CD4-positive, alpha-beta T cell (primary cell): ENCODE measurements around the gene LRP2. TPM values are rescaled to one million over a fixed set of nuclear protein-coding genes. Genes with fewer than 3 reads are reported as not detected.

Experiments used
- ATAC-seq: fragments of 200-7000 bp; cut with Tn5 transposase; one replicate; pipeline ENCODE4 v1.10.0; 2022; ENCODE audit warnings: mild to moderate bottlenecking; ENCODE audit not compliant: poor library complexity
- CTCF ChIA-PET: fragments of 350-600 bp; sonication (Branson Sonifier 250); formaldehyde crosslinking; loops from one replicate; lab custom pipeline; 2021; ENCODE audit warnings: antibody characterized with exemption, inconsistent platforms; lab: Charles Lee
- POLR2A ChIA-PET: fragments of 350-600 bp; sonication (Branson Sonifier 250); formaldehyde crosslinking; loops from one replicate; lab custom pipeline; 2021; ENCODE audit warnings: antibody characterized with exemption, inconsistent platforms; lab: Charles Lee
- DNase-seq, 14 experiments: peaks; one replicate each; pipeline ENCODE4 v3.0.0-alpha.2; 2013 to 2020; ENCODE audit warnings: mixed read lengths in 2 of 14
- H3K27ac ChIP-seq, 2 donors: one replicate each; pipeline versions ENCODE4 v1.5.1 to v1.7.0; 2013; ENCODE audit warnings: low read length in 2 of 2, low read depth in 1 of 2, mild to moderate bottlenecking in 1 of 2
- H3K27me3 ChIP-seq, 2 experiments: 1 replicate in 1 of 2; 2 replicates in 1 of 2; pipeline versions ENCODE4 v1.6.1 to v1.7.0; 2013; ENCODE audit warnings: low read length in 2 of 2, control low read depth in 1 of 2, mild to moderate bottlenecking in 1 of 2, moderate library complexity in 1 of 2; ENCODE audit not compliant: insufficient read depth in 2 of 2, control insufficient read depth in 1 of 2
- H3K36me3 ChIP-seq: one replicate; pipeline ENCODE4 v1.6.1; 2013; ENCODE audit warnings: low read length, control low read depth; ENCODE audit not compliant: insufficient read depth
- H3K4me1 ChIP-seq: one replicate; pipeline ENCODE4 v1.6.1; 2013; ENCODE audit warnings: low read length, control low read depth; ENCODE audit not compliant: insufficient read depth
- H3K4me3 ChIP-seq: one replicate; pipeline ENCODE4 v1.5.1; 2013; ENCODE audit warnings: mild to moderate bottlenecking, low read length, moderate library complexity
- H3K9me3 ChIP-seq, 2 experiments: 1 replicate in 1 of 2; 2 replicates in 1 of 2; pipeline versions ENCODE4 v1.6.1 to v1.7.0; 2013; ENCODE audit warnings: low read length in 2 of 2, mild to moderate bottlenecking in 2 of 2, control low read depth in 1 of 2, moderate library complexity in 1 of 2; ENCODE audit not compliant: control insufficient read depth in 1 of 2, insufficient read depth in 1 of 2
- H3K27ac Mint-ChIP-seq: one replicate; pipeline ENCODE4 v1.8.0; 2020; ENCODE audit warnings: mixed read lengths
- H3K27me3 Mint-ChIP-seq: one replicate; pipeline ENCODE4 v1.8.0; 2021; ENCODE audit warnings: mixed read lengths
- H3K36me3 Mint-ChIP-seq: one replicate; pipeline ENCODE4 v1.8.0; 2021; ENCODE audit warnings: low read depth, mixed read lengths
- H3K4me1 Mint-ChIP-seq: one replicate; pipeline ENCODE4 v1.8.0; 2021; ENCODE audit warnings: low read depth, mixed read lengths
- H3K4me3 Mint-ChIP-seq: one replicate; pipeline ENCODE4 v1.8.0; 2020; ENCODE audit warnings: mild to moderate bottlenecking, mixed read lengths
- H3K9me3 Mint-ChIP-seq: one replicate; pipeline ENCODE4 v1.8.0; 2020; ENCODE audit warnings: mixed read lengths
- intact Hi-C, 2 experiments: fragments of 100-400 bp; cut with DNase I in 1 of 2; cut with micrococcal nuclease in 1 of 2; formaldehyde crosslinking; loops; one replicate each; pipeline versions ENCODE4 v1.15.1 to v1.9.0; 2023 to 2025; cut with DNase I, micrococcal nuclease
- total RNA-seq, 174 experiments: library from RNA in 2 of 174; stranded (reverse) in 2 of 174; gene quantifications; one replicate each; pipeline ENCODE4 v1.2.3 and lab custom pipeline; 2021 to 2026
- TF ChIP-seq, protein P1 (sequence below): fragments of 200-600 bp; IDR thresholded peaks from one replicate; pipeline ENCODE4 v1.8.0; 2022; ENCODE audit warnings: antibody characterized with exemption, mild to moderate bottlenecking

LRP2 gene
- total RNA-seq, 2 experiments from 2014 or later, result 0.03 TPM; not detected in 1

DNA sequence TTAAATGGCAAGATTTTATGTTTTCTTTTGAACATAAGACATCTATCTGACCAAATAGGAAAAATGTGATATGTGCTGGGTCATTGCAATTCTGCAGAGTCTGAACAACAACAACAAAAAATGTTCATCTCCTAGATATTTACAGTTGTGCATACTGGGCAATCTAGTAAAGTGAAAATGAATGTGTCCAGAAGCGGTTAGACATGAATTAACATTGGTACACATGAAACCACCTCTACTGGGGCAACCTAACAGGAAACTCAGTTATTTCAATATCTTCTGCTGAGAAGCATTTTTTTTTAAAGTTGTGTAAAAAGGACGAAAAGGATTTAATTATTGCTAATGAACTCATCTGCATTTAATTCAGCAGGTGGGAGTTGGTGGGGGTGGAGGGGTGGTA is 216.1 kb downstream of the LRP2 start:
- peaks cover 6% of the 10 kb centered on the region for H3K4me1 ChIP-seq
- no peak for DNase-seq
- TF ChIP-seq, protein P1, sequence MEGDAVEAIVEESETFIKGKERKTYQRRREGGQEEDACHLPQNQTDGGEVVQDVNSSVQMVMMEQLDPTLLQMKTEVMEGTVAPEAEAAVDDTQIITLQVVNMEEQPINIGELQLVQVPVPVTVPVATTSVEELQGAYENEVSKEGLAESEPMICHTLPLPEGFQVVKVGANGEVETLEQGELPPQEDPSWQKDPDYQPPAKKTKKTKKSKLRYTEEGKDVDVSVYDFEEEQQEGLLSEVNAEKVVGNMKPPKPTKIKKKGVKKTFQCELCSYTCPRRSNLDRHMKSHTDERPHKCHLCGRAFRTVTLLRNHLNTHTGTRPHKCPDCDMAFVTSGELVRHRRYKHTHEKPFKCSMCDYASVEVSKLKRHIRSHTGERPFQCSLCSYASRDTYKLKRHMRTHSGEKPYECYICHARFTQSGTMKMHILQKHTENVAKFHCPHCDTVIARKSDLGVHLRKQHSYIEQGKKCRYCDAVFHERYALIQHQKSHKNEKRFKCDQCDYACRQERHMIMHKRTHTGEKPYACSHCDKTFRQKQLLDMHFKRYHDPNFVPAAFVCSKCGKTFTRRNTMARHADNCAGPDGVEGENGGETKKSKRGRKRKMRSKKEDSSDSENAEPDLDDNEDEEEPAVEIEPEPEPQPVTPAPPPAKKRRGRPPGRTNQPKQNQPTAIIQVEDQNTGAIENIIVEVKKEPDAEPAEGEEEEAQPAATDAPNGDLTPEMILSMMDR, result no peak
- H3K36me3 ChIP-seq, result no peaks in the 10 kb centered on the region
- H3K9me3 Mint-ChIP-seq, result no peaks in the 10 kb centered on the region
- H3K4me3 Mint-ChIP-seq, result no peak overlapping the region
- ChIA-PET POLR2A (no interaction called here), CTCF (interaction anchor here (0.8 kb wide), 1 partner anchor 36 kb away, joined by 3 read pairs; no protein-coding TSS in a partner anchor)
- no peak for ATAC-seq
- no peaks in the 10 kb centered on the region for H3K36me3 Mint-ChIP-seq
- intact Hi-C loops, result no loop called here
- no peaks in the 10 kb centered on the region for H3K4me1 Mint-ChIP-seq
- no peaks in the 10 kb centered on the region for H3K27me3 Mint-ChIP-seq
- no peaks in the 10 kb centered on the region for H3K9me3 ChIP-seq
- no peak overlapping the region for H3K4me3 ChIP-seq
- H3K27ac ChIP-seq, result no peak overlapping the region
- H3K27me3 ChIP-seq, result no peaks in the 10 kb centered on the region
- no peak overlapping the region for H3K27ac Mint-ChIP-seq

DNA sequence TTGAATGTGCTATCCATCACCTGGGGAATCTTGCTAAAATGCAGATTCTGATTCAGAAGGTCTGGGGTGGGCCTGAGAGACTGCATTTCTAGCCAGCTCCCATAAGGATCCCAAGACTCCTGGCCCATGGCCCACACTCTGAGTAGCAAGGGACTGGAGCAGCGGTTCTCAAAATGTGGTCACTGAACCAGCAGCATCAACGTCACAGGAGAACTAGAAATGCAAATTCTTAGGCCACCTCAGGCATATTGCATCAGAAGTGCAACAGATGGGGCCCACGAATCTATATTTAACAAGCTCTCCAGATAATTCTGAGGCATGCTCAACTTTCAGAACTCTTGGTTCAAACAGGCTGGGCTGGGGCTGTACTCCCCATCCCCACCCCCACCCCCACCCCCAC is 218.3 kb downstream of the LRP2 start:
- peaks cover 6% of the 10 kb centered on the region for H3K4me1 ChIP-seq
- Mint-ChIP-seq H3K4me1 (no peaks in the 10 kb centered on the region), H3K27ac (no peak overlapping the region), H3K36me3 (no peaks in the 10 kb centered on the region), H3K4me3 (no peak overlapping the region), H3K9me3 (no peaks in the 10 kb centered on the region), H3K27me3 (no peaks in the 10 kb centered on the region)
- TF ChIP-seq, protein P1, result no peak
- no peaks in the 10 kb centered on the region for H3K9me3 ChIP-seq
- POLR2A ChIA-PET, result no interaction called here
- CTCF ChIA-PET, result interaction anchor here (1.7 kb wide), 1 partner anchor 35 kb away, joined by 8 read pairs; no protein-coding TSS in a partner anchor
- no peak for DNase-seq
- H3K4me3 ChIP-seq, result no peak overlapping the region
- no peaks in the 10 kb centered on the region for H3K27me3 ChIP-seq
- ATAC-seq, result no peak
- no peaks in the 10 kb centered on the region for H3K36me3 ChIP-seq
- H3K27ac ChIP-seq, result no peak overlapping the region
- intact Hi-C loops, result no loop called here

DNA sequence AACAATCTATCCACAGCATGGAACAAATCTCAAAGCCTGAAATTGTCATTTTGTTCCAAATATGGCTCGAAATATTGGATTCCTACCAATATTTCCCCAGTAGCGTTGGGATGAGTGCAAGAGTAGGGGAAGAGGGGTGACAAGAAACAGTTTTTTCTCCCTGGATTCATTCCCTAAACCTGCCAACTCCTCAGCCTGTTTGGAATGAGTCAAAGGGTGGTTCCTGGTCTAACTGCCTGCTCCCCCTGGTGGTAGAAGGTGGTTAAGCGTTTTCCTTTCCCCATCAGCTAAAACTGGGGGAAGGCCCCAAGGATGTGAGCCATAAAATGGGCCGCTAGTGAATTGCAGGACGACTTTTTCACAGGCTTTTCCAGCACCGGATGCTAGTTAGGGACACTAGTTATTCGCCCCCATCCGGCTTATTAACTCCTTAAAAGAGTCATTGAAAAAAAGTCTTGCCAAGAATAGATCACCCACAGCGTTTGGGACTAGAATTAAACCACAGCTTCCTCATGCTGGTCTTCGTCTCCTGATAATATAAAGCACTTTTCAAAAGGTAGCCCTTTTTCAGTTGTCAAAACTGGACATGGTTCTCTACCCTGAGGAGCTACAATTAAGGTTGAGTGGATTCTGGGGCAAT is 220.5 kb downstream of the LRP2 start:
- Mint-ChIP-seq H3K9me3 (no peaks in the 10 kb centered on the region), H3K4me3 (no peak overlapping the region), H3K27me3 (no peaks in the 10 kb centered on the region), H3K4me1 (no peaks in the 10 kb centered on the region), H3K27ac (no peak overlapping the region), H3K36me3 (no peaks in the 10 kb centered on the region)
- TF ChIP-seq, protein P1, result peak; percentile 84
- ATAC-seq (peak; percentile 55), DNase-seq (peak; percentile 19 to 80 (median 46))
- Histone ChIP-seq H3K4me3 (no peak overlapping the region), H3K4me1 (peaks cover 6% of the 10 kb centered on the region), H3K27me3 (no peaks in the 10 kb centered on the region), H3K27ac (no peak overlapping the region), H3K9me3 (no peaks in the 10 kb centered on the region), H3K36me3 (no peaks in the 10 kb centered on the region)
- CTCF ChIA-PET, result interaction anchor here (0.6 to 2.0 kb wide), 8 partner anchors 8 to 181 kb away, joined by 3 to 24 read pairs (median 4); no protein-coding TSS in a partner anchor
- POLR2A ChIA-PET, result interaction anchor here (0.7 to 2.1 kb wide), 3 partner anchors 32 to 34 kb away, joined by 3 to 6 read pairs (median 4); no protein-coding TSS in a partner anchor
- intact Hi-C loops, result loop anchor here (1.0 to 2.0 kb wide), 3 partner anchors 31 to 181 kb away; no protein-coding TSS in a partner anchor
